Mesangial cell (primary cell): ENCODE data around the gene LDHD. TPM values are rescaled to one million over a fixed set of nuclear protein-coding genes. Genes with fewer than 3 reads are reported as not detected.

ENCODE experiments used
- total RNA-seq: library from RNA; depleted of rRNA; stranded (reverse); fragments of >200 nt; gene quantifications from 2 replicates; pipeline ENCODE4 v1.2.3, GENCODE V29; 2015

The LDHD gene
- 2.4 TPM in 1 of 2 replicates, not detected in the other for total RNA-seq

GRCh38 chr16:75116081-75116910 lies at the start of gene LDHD:
Gene LDHD (minus strand): TSS chr16:75116780. CDS start chr16:75116720, 60 bp downstream.

DNA sequence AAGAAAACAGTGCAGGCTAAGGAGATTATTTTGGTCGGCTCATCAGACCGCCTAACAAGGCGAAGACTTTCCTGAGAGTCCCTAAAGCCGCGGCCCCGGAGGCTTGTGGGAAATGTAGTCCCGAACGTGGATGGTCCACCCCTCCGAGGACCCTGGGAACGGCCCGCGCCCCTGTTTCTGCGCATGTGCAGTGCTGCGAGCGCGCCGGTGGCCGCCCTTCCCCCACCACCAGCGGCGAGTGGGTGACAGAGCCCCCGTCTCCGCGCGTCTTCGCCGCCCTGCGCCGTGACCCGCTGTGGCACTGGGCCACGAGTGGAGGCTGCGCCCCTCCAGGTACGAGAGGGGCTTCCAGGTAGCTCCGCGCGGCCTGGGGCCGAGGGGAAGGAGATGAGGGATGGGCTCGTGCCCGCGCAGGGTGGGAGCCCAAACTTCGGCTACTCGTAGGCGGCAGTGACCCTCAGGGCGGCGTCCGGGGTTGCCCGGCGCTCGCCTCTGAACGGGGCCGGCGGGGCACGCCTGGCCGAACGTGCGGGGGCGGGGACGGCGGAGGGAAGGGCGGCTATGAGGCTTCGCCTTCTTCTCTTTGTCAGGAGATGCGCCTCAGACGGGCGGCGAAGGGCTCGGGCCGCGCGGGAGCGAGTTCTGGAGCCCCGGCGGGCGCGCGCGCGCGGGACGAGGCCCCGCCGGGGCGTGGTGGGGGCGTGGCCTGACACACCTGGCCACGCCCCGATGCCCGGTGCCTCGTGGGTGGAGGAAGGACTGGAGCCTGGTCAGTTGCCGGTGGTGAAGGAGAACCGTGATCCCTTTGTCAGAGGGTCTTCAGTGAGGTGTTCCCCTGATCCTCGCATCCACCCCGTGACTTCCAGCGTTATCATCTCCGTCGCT lies 32.0 kb upstream of the LDHD start, which contains the start of gene ZFP1:
Gene ZFP1, plus strand, starts transcription at position 214 of the 885 bp plus-strand sequence. CDS start 4,428 bp downstream, outside the sequence.

Other genes starting within 250 kb of the LDHD start
- 11.9 and 15.1 TPM in 2 replicates for gene WDR59, start 131.7 kb downstream of the LDHD start, total RNA-seq
- gene ZNRF1, start 117.8 kb downstream of the LDHD start, total RNA-seq: 19.6 and 22.2 TPM in 2 replicates
- 5.1 and 6.5 TPM in 2 replicates for gene ZFP1, start 31.7 kb upstream of the LDHD start, total RNA-seq
- gene CTRB2, start 90.4 kb upstream of the LDHD start, total RNA-seq: not detected in 2 replicates
- not detected in 2 replicates for gene CTRB1, start 102.2 kb upstream of the LDHD start, total RNA-seq
- gene BCAR1, start 134.8 kb upstream of the LDHD start, total RNA-seq: 148 and 190 TPM in 2 replicates